MM.1S (cell line): Measurements from ENCODE around the gene GARIN5A.

Experiments
- DNase-seq: peaks from one replicate; pipeline ENCODE4 v3.0.0-alpha.2; 2015
- H2AFZ ChIP-seq: fragments of 300-600 bp; sonication (generic); 2 replicates; pipeline ENCODE4 v1.6.0; 2016; ENCODE audit warnings: antibody characterized with exemption, low read length
- H3F3A ChIP-seq: fragments of 300-600 bp; sonication (generic); 2 replicates; pipeline ENCODE4 v1.6.1; 2016; ENCODE audit warnings: mild to moderate bottlenecking, antibody characterized with exemption, low read length, moderate library complexity, mixed read lengths; ENCODE audit not compliant: insufficient read depth
- H3K27ac ChIP-seq: fragments of 300-600 bp; sonication (generic); 2 replicates; pipeline ENCODE4 v1.5.1; 2016; ENCODE audit warnings: mild to moderate bottlenecking, low read length
- H3K27me3 ChIP-seq: fragments of 300-600 bp; sonication (generic); replicated peaks from 2 replicates; pipeline ENCODE4 v1.6.0; 2016; ENCODE audit warnings: low read length; ENCODE audit not compliant: insufficient read depth
- H3K36me3 ChIP-seq: fragments of 300-600 bp; sonication (generic); replicated peaks from 2 replicates; pipeline ENCODE4 v1.6.1; 2016; ENCODE audit warnings: mild to moderate bottlenecking, low read length, mixed read lengths; ENCODE audit not compliant: insufficient read depth
- H3K4me1 ChIP-seq: fragments of 300-600 bp; sonication (generic); 2 replicates; pipeline ENCODE4 v1.6.1; 2016; ENCODE audit warnings: low read length, mixed read lengths
- H3K4me2 ChIP-seq: fragments of 300-600 bp; sonication (generic); 2 replicates; pipeline ENCODE4 v1.6.0; 2016; ENCODE audit warnings: low read depth, low read length
- H3K4me3 ChIP-seq: fragments of 300-600 bp; sonication (generic); 2 replicates; pipeline ENCODE4 v1.5.1; 2016; ENCODE audit warnings: low read length, mixed read lengths
- H3K79me2 ChIP-seq: fragments of 300-600 bp; sonication (generic); 2 replicates; pipeline ENCODE4 v1.6.1; 2016; ENCODE audit warnings: mixed run types, low read length, mixed read lengths
- H3K9ac ChIP-seq: fragments of 300-600 bp; sonication (generic); 2 replicates; pipeline ENCODE4 v1.6.1; 2016; ENCODE audit warnings: low read length, mixed read lengths
- H3K9me2 ChIP-seq: fragments of 300-600 bp; sonication (generic); replicated peaks from 2 replicates; pipeline ENCODE4 v1.6.1; 2016; ENCODE audit warnings: mild to moderate bottlenecking, low read length, mixed read lengths; ENCODE audit not compliant: insufficient read depth
- H3K9me3 ChIP-seq: fragments of 300-600 bp; sonication (generic); replicated peaks from 2 replicates; pipeline ENCODE4 v1.6.1; 2016; ENCODE audit warnings: mild to moderate bottlenecking, low read length, mixed read lengths; ENCODE audit not compliant: insufficient read depth
- H4K20me1 ChIP-seq: fragments of 300-600 bp; sonication (generic); 2 replicates; pipeline ENCODE4 v1.6.1; 2016; ENCODE audit warnings: mild to moderate bottlenecking, low read length, moderate library complexity, mixed read lengths; ENCODE audit not compliant: insufficient read depth
- CTCF ChIP-seq: fragments of 300-600 bp; sonication (generic); IDR thresholded peaks from 2 replicates; pipeline ENCODE4 v1.5.1; 2016; ENCODE audit warnings: antibody characterized with exemption, low read length, mixed read lengths
- EZH2 ChIP-seq: fragments of 300-600 bp; sonication (generic); optimal IDR thresholded peaks from 2 replicates; pipeline ENCODE3; 2017; ENCODE audit warnings: low read depth, mild to moderate bottlenecking, antibody characterized with exemption, low read length, mixed read lengths
- EZH2phosphoT487 ChIP-seq: fragments of 300-600 bp; sonication (generic); IDR thresholded peaks from 2 replicates; pipeline ENCODE4 v1.6.1; 2018; ENCODE audit warnings: antibody characterized with exemption, low read length

GARIN5A gene

GRCh38 chr19:50432221-50433028 is 44.2 kb downstream of the GARIN5A start, which contains the start of gene MYBPC2:
TSS of gene MYBPC2 (plus strand) at chr19:50432892. CDS start at chr19:50432954, 62 bp downstream.
- peak within 1 kb of the TSS; percentile 86; the same call in 1 of the 2 replicates for H3K4me2 ChIP-seq
- H3K27me3 ChIP-seq = peaks cover 66% of the 10 kb centered on the region
- no peaks in the 10 kb centered on the region for H4K20me1 ChIP-seq
- no peaks in the 10 kb centered on the region for H3F3A ChIP-seq
- H3K79me2 ChIP-seq = no peaks in the 10 kb centered on the region
- TF ChIP-seq EZH2 (no peak), EZH2phosphoT487 (no peak), CTCF (no peak)
- peak within 1 kb of the TSS; percentile 49 for H3K4me3 ChIP-seq
- peak within 1 kb of the TSS; percentile 48; the same call in 1 of the 2 replicates for H3K9ac ChIP-seq
- peak within 1 kb of the TSS; percentile 78 for H2AFZ ChIP-seq
- no peaks in the 10 kb centered on the region for H3K36me3 ChIP-seq
- H3K27ac ChIP-seq = no peak within 1 kb of the TSS
- peaks cover 25% of the 10 kb centered on the region for H3K4me1 ChIP-seq
- no peaks in the 10 kb centered on the region for H3K9me3 ChIP-seq
- H3K9me2 ChIP-seq = no peaks in the 10 kb centered on the region
- no peak for DNase-seq

GRCh38 chr19:50431343-50432220 is 45.1 kb downstream of the GARIN5A start:
- Histone ChIP-seq H3K9me3 (no peaks in the 10 kb centered on the region), H4K20me1 (no peaks in the 10 kb centered on the region), H3K79me2 (no peaks in the 10 kb centered on the region), H3K4me2 (peak overlapping the region; percentile 86), H3K9ac (peak overlapping the region; percentile 48; the same call in 1 of the 2 replicates), H3K27ac (no peak overlapping the region), H3F3A (no peaks in the 10 kb centered on the region), H3K9me2 (no peaks in the 10 kb centered on the region), H2AFZ (peak overlapping the region; percentile 78), H3K4me3 (peak overlapping the region; percentile 49), H3K27me3 (peaks cover 60% of the 10 kb centered on the region), H3K36me3 (no peaks in the 10 kb centered on the region), H3K4me1 (peaks cover 25% of the 10 kb centered on the region)
- peak; percentile 73 for DNase-seq
- no peak for TF ChIP-seq CTCF
- no peak for TF ChIP-seq EZH2phosphoT487
- no peak for TF ChIP-seq EZH2

GRCh38 chr19:50430888-50431342 is 45.7 kb downstream of the GARIN5A start:
- H3K4me1 ChIP-seq = peaks cover 25% of the 10 kb centered on the region
- peak overlapping the region; percentile 49 for H3K4me3 ChIP-seq
- H3F3A ChIP-seq = no peaks in the 10 kb centered on the region
- H3K36me3 ChIP-seq = no peaks in the 10 kb centered on the region
- no peak for TF ChIP-seq CTCF
- TF ChIP-seq EZH2 = no peak
- TF ChIP-seq EZH2phosphoT487 = no peak
- no peak overlapping the region for H3K27ac ChIP-seq
- H3K27me3 ChIP-seq = peaks cover 54% of the 10 kb centered on the region
- H3K9ac ChIP-seq = no peak overlapping the region; the same call in 1 of the 2 replicates
- no peaks in the 10 kb centered on the region for H3K79me2 ChIP-seq
- H4K20me1 ChIP-seq = no peaks in the 10 kb centered on the region
- peak overlapping the region; percentile 53; the same call in 1 of the 2 replicates for H2AFZ ChIP-seq
- H3K4me2 ChIP-seq = peak overlapping the region; percentile 82
- no peaks in the 10 kb centered on the region for H3K9me2 ChIP-seq
- no peaks in the 10 kb centered on the region for H3K9me3 ChIP-seq
- DNase-seq = no peak
